Ishikawa (cell line): ENCODE measurements around the gene COG2.

Source experiments
- CEBPB ChIP-seq: IDR thresholded peaks from 2 replicates; pipeline ENCODE4 v1.6.1; 2012
- CREB1 ChIP-seq: IDR thresholded peaks from 2 replicates; pipeline ENCODE4 v1.6.1; 2012; ENCODE audit warnings: low read depth
- EGR1 ChIP-seq: IDR thresholded peaks from 2 replicates; pipeline ENCODE4 v1.6.1; 2012
- EP300 ChIP-seq: IDR thresholded peaks from 2 replicates; pipeline ENCODE4 v1.6.1; 2012; ENCODE audit warnings: borderline replicate concordance
- FOXM1 ChIP-seq: IDR thresholded peaks from 2 replicates; pipeline ENCODE4 v1.6.1; 2012; ENCODE audit warnings: low read depth, borderline replicate concordance
- MAX ChIP-seq: IDR thresholded peaks from 2 replicates; pipeline ENCODE4 v1.6.1; 2012
- NFIC ChIP-seq: IDR thresholded peaks from 2 replicates; pipeline ENCODE4 v1.6.1; 2012
- RAD21 ChIP-seq: IDR thresholded peaks from 2 replicates; pipeline ENCODE4 v1.6.1; 2012; ENCODE audit warnings: low read depth
- REST ChIP-seq: IDR thresholded peaks from 2 replicates; pipeline ENCODE4 v1.6.1; 2012; ENCODE audit warnings: low read depth, mild to moderate bottlenecking
- TAF1 ChIP-seq: IDR thresholded peaks from 2 replicates; pipeline ENCODE4 v1.6.1; 2012; ENCODE audit warnings: low read depth, mild to moderate bottlenecking
- TCF12 ChIP-seq: IDR thresholded peaks from 2 replicates; pipeline ENCODE4 v1.6.1; 2012; ENCODE audit warnings: low read depth
- TEAD4 ChIP-seq: IDR thresholded peaks from 2 replicates; pipeline ENCODE4 v1.6.1; 2012
- USF1 ChIP-seq: IDR thresholded peaks from 2 replicates; pipeline ENCODE4 v1.6.1; 2012
- YY1 ChIP-seq: IDR thresholded peaks from 2 replicates; pipeline ENCODE4 v1.6.1; 2012; ENCODE audit warnings: low read depth
- ZBTB7A ChIP-seq: IDR thresholded peaks from 2 replicates; pipeline ENCODE4 v1.6.1; 2012; ENCODE audit warnings: low read depth

Gene COG2

GRCh38 chr1:230648114-230648513 is 5.8 kb downstream of the COG2 start:
- TF ChIP-seq TCF12, result no peak
- TF ChIP-seq TAF1, result no peak
- no peak for TF ChIP-seq CEBPB
- no peak for TF ChIP-seq EP300
- no peak for TF ChIP-seq USF1
- TF ChIP-seq NFIC, result no peak
- TF ChIP-seq TEAD4, result no peak
- TF ChIP-seq CREB1, result no peak
- TF ChIP-seq ZBTB7A, result no peak
- no peak for TF ChIP-seq RAD21
- no peak for TF ChIP-seq MAX
- TF ChIP-seq EGR1, result no peak
- no peak for TF ChIP-seq FOXM1
- TF ChIP-seq REST, result no peak
- no peak for TF ChIP-seq YY1

- no peak for TF ChIP-seq TCF12
- TF ChIP-seq NFIC, result no peak
- TF ChIP-seq FOXM1, result no peak
- TF ChIP-seq CREB1, result no peak
- no peak for TF ChIP-seq TEAD4
- TF ChIP-seq ZBTB7A, result no peak
- no peak for TF ChIP-seq EGR1
- no peak for TF ChIP-seq YY1
- no peak for TF ChIP-seq RAD21
- no peak for TF ChIP-seq EP300
- TF ChIP-seq CEBPB, result no peak
- TF ChIP-seq TAF1, result no peak
- no peak for TF ChIP-seq MAX
- no peak for TF ChIP-seq USF1
- no peak for TF ChIP-seq REST
These were observed 8.0 kb downstream of the COG2 start for GRCh38 chr1:230650300-230650699.

- TF ChIP-seq ZBTB7A (no peak), FOXM1 (no peak), TAF1 (no peak), CEBPB (no peak), TCF12 (no peak)
These were observed 9.0 kb downstream of the COG2 start for GRCh38 chr1:230651235-230651634.

GRCh38 chr1:230658691-230659090 is 16.4 kb downstream of the COG2 start:
- TF ChIP-seq CEBPB, result no peak
- no peak for TF ChIP-seq EP300
- TF ChIP-seq YY1, result no peak
- TF ChIP-seq FOXM1, result no peak
- no peak for TF ChIP-seq RAD21
- no peak for TF ChIP-seq USF1
- no peak for TF ChIP-seq NFIC
- no peak for TF ChIP-seq TAF1
- no peak for TF ChIP-seq TCF12
- TF ChIP-seq REST, result no peak
- TF ChIP-seq MAX, result no peak
- TF ChIP-seq ZBTB7A, result no peak
- no peak for TF ChIP-seq EGR1
- TF ChIP-seq TEAD4, result no peak
- no peak for TF ChIP-seq CREB1
